ENCODE results near the gene MUC5B.

Gene MUC5B

DNA sequence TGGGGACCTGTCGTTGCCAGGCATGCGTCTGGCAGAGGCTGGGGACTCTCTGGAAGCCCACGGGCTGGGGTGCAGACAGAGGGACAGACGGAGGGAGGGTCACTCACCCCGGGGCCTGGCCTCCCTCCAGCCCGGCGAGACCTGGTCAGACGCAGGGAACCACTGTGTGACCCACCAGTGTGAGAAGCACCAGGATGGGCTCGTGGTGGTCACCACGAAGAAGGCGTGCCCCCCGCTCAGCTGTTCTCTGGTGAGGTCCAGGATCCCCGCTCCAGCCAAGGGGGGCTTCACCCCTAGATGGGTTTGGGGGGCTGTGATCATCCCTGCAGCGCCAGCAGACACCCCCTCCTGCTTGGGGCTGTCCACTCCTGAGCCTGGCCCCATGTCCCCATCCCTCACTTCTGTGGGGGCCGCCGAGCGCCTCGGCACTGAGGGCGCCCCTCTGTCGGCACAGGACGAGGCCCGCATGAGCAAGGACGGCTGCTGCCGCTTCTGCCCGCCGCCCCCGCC lies 23.6 kb upstream of the MUC5B start:
- TF ChIP-seq, protein P1, sequence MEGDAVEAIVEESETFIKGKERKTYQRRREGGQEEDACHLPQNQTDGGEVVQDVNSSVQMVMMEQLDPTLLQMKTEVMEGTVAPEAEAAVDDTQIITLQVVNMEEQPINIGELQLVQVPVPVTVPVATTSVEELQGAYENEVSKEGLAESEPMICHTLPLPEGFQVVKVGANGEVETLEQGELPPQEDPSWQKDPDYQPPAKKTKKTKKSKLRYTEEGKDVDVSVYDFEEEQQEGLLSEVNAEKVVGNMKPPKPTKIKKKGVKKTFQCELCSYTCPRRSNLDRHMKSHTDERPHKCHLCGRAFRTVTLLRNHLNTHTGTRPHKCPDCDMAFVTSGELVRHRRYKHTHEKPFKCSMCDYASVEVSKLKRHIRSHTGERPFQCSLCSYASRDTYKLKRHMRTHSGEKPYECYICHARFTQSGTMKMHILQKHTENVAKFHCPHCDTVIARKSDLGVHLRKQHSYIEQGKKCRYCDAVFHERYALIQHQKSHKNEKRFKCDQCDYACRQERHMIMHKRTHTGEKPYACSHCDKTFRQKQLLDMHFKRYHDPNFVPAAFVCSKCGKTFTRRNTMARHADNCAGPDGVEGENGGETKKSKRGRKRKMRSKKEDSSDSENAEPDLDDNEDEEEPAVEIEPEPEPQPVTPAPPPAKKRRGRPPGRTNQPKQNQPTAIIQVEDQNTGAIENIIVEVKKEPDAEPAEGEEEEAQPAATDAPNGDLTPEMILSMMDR (IDR thresholded peaks at IDR 0.05; ENCODE audit: borderline replicate concordance, insufficient read depth, low read depth, low read length), result no peak
- H3K4me3 ChIP-seq (ENCODE audit: low read depth, low read length), result no peak overlapping the region

DNA sequence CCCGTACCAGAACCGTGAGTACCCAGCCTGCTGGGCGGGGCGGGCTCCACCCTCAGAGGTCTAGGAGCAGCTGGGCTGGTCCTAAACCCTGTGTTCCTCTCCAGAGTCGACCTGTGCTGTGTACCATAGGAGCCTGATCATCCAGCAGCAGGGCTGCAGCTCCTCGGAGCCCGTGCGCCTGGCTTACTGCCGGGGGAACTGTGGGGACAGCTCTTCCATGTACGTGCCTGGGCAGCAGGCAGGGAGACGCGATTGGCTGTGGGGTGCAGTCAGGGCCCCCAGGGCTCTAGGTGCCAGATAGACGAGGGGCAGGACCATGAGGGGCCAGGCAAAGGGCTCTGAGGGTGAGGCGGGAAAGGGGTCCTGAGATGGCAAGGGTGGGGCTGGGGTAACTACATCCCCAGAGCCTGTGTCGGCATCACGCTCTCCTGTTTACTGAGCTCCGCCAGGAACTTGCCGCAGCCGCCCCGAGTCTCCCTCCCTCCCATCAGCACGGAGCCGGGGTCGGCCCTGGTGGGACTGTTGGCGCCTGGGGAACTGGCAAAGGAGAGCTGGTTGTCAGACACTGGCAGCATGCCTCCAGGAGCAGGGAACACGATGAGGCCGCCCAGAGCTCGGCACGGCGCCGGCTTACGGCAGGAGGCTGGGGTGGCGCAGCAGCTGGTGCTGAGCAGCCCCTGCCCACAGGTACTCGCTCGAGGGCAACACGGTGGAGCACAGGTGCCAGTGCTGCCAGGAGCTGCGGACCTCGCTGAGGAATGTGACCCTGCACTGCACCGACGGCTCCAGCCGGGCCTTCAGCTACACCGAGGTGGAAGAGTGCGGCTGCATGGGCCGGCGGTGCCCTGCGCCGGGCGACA lies 22.9 kb upstream of the MUC5B start:
- TF ChIP-seq, protein P1 (IDR thresholded peaks at IDR 0.05; ENCODE audit: borderline replicate concordance, insufficient read depth, low read depth, low read length), result no peak
- no peak overlapping the region for H3K4me3 ChIP-seq (ENCODE audit: low read depth, low read length)

DNA sequence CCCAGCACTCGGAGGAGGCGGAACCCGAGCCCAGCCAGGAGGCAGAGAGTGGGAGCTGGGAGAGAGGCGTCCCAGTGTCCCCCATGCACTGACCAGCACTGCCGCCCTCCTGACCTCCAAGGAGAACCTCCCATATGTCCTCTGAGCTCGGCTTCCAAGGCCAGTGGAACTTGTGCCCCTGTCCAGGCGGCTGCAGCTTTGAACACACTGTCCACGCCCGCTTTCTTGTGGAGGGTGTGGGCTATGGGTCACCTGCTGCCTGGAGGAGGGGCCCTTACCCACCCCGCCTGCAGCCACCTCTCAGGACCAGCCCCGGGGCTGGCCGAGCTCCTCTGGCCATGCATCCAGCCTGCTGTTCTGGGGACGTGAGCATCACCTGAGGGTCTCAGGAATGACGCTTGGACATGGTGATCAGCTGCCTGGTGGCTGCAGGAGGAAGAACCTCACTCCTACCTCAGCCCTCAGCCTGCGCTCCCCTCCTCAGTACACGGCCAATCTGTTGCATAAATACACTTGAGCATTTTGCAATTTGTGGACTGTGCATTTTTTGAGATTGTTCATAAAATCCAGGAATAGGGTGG lies 22.2 kb upstream of the MUC5B start:
- TF ChIP-seq, protein P1 (IDR thresholded peaks at IDR 0.05; ENCODE audit: borderline replicate concordance, insufficient read depth, low read depth, low read length), result no peak
- no peak overlapping the region for H3K4me3 ChIP-seq (ENCODE audit: low read depth, low read length)

DNA sequence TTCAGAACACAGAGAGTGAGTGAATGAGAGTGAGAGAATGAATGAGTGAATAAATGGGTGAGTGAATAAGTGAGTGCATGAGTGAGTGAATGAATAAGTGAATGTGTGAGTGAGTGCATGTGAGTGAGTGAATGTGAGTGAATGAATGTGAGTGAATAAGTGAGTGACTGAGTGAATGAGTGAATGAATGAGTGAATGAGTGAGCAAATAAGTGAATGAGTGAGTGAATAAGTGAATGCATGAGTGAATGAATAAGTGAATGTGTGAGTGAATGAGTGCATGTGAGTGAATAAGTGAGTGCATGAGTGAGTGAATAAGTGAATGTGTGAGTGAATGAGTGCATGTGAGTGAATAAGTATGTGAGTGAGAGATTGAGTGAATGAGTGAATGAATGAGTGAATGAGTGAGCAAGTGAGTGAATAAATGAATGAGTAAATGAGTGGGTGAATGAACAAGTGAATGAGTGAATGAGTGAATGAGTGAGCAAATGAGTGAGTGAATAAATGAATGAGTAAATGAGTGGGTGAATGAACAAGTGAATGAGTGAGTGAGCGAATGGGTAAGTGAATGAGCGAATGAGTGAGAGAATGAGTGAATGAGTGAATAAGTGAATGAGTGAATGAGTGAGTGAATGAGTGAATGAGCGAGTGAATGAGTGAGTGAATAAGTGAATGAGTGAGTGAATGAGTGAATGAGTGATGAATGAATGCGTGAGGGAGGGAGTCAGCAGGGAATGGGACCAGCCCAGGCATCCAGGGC lies 21.3 kb upstream of the MUC5B start:
- no peak overlapping the region for H3K4me3 ChIP-seq (ENCODE audit: low read depth, low read length)

DNA sequence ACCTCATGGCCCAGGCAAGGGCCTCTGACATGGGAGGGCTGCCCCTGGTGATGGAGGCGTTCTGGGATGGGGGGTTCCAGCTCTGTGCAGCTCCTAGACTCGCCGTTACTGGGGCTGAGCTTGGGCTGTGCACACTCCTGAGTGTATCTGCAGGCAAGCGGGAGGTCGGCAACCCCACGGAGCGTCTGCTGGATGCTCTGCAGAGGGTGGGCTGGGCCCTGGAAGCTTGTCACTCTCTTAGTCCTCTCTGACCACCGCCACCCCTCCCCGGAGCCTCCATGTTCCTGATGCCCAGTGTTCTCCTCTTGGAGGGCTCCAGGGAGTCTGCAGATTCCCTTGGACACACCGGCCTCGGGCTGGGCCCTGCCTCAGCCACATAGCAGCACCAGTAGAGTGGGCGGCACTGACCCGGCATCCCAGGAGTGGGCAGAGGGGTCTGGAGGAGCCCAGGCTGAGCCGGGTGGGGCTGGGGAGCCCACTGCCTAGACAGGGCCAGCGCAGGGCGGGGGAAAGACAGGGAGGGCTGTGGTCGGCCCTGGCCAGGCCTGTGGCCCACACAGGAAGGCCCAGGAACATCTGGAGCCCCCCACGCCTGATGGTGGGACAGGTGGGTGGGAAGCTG lies 20.6 kb upstream of the MUC5B start:
- TF ChIP-seq, protein P1 (IDR thresholded peaks at IDR 0.05; ENCODE audit: borderline replicate concordance, insufficient read depth, low read depth, low read length), result no peak
- no peak overlapping the region for H3K4me3 ChIP-seq (ENCODE audit: low read depth, low read length)

More for the DNA sequence above, 21.3 kb upstream of the MUC5B start:
- TF ChIP-seq, protein P1 (IDR thresholded peaks at IDR 0.05; ENCODE audit: borderline replicate concordance, insufficient read depth, low read depth, low read length), result no peak

DNA sequence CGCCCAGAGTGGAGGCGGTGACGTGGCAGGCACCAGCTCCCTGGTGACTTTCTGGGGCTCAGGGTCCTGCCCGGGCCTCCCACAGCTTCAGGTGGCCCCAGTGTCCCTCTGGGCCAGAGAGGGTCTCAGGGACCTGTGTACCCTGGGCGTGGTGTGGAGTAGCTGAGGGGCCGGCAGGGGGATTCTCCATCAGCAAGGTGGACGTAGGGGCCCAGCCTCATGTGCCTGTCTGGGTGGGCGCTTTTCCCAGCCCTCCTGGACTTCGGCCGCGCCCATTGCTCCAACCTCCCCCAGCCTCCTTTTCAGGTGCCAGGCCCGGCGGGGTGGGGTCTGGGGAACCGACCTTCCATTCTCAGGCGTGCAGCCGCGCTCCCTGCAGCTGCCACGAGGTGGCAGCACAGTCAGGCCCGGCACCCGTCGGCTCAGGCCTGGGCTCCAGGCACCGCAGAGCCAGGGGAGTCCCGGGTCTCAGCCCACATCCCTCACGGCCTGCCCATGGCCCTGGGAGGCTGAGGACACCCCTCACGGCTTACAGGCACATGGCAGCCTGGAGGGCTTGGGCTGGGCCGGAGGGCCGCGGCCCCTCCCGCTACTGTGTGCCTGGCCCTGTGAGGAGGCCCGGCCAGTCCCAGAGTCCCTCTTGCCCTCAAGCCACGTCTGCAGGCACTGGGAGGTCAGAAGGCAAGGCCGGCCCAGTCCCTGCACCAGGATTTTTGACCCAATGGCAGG lies 19.9 kb upstream of the MUC5B start:
- TF ChIP-seq, protein P1 (IDR thresholded peaks at IDR 0.05; ENCODE audit: borderline replicate concordance, insufficient read depth, low read depth, low read length), result peak; percentile 97
- no peak overlapping the region for H3K4me3 ChIP-seq (ENCODE audit: low read depth, low read length)
